Gastrocnemius medialis (tissue), 4 donors: ENCODE data around the gene SCGN.

Source experiments
- POLR2A ChIP-seq, 2 donors: fragments of 450-650 bp; IDR thresholded peaks; one replicate each; pipeline ENCODE4 v1.6.1; 2017; ENCODE audit warnings: antibody characterized with exemption in 2 of 2, mild to moderate bottlenecking in 2 of 2, moderate library complexity in 2 of 2
- TF ChIP-seq, protein P1 (sequence below), 5 experiments: fragments of 450-650 bp in 3 of 5; fragments of 200-600 bp in 2 of 5; sonication (generic) in 2 of 5; IDR thresholded peaks in 4 of 5; conservative IDR thresholded peaks in 1 of 5; 1 replicate in 4 of 5; 2 replicates in 1 of 5; pipeline ENCODE4 v1.5.1; 2016 to 2019; ENCODE audit warnings: antibody characterized with exemption in 5 of 5, mild to moderate bottlenecking in 3 of 5, moderate library complexity in 3 of 5

DNA sequence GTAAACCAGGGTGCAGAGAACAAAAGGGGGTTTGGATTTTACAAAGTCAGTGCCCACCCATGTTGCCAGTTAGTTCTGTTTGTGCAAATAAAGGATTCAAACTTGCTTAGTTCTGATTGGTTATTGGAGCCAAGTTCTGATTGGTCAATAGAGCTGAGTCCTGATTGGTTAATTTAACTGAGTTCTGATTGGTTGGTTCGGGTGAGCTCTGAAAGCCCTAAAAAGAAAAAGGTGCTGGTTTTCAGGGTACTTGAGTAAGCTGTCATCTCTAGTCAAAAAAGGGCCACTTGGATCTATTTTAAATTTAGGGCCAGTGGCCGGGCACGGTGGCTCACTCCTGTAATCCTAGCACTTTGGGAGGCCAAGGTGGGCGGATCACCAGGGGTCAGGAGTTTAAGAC lies 47.6 kb downstream of the SCGN start:
- TF ChIP-seq POLR2A (IDR thresholded peaks at IDR 0.05): no peak
- TF ChIP-seq, protein P1, sequence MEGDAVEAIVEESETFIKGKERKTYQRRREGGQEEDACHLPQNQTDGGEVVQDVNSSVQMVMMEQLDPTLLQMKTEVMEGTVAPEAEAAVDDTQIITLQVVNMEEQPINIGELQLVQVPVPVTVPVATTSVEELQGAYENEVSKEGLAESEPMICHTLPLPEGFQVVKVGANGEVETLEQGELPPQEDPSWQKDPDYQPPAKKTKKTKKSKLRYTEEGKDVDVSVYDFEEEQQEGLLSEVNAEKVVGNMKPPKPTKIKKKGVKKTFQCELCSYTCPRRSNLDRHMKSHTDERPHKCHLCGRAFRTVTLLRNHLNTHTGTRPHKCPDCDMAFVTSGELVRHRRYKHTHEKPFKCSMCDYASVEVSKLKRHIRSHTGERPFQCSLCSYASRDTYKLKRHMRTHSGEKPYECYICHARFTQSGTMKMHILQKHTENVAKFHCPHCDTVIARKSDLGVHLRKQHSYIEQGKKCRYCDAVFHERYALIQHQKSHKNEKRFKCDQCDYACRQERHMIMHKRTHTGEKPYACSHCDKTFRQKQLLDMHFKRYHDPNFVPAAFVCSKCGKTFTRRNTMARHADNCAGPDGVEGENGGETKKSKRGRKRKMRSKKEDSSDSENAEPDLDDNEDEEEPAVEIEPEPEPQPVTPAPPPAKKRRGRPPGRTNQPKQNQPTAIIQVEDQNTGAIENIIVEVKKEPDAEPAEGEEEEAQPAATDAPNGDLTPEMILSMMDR (IDR thresholded peaks at IDR 0.05 in 4 of 5, conservative IDR thresholded peaks at IDR 0.05 in 1 of 5): no peak
